ENCODE measurements around the gene MEGF6. TPM values are rescaled to one million over a fixed set of nuclear protein-coding genes. Genes with fewer than 3 reads are reported as not detected.

Gene MEGF6
- total RNA-seq, 1 donor from 2014 or later = 64.7 TPM

- TF ChIP-seq, protein P1, sequence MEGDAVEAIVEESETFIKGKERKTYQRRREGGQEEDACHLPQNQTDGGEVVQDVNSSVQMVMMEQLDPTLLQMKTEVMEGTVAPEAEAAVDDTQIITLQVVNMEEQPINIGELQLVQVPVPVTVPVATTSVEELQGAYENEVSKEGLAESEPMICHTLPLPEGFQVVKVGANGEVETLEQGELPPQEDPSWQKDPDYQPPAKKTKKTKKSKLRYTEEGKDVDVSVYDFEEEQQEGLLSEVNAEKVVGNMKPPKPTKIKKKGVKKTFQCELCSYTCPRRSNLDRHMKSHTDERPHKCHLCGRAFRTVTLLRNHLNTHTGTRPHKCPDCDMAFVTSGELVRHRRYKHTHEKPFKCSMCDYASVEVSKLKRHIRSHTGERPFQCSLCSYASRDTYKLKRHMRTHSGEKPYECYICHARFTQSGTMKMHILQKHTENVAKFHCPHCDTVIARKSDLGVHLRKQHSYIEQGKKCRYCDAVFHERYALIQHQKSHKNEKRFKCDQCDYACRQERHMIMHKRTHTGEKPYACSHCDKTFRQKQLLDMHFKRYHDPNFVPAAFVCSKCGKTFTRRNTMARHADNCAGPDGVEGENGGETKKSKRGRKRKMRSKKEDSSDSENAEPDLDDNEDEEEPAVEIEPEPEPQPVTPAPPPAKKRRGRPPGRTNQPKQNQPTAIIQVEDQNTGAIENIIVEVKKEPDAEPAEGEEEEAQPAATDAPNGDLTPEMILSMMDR (IDR thresholded peaks at IDR 0.05; ENCODE audit: partially characterized antibody, unreplicated experiment) = no peak
- Mint-ChIP-seq H3K27ac (ENCODE audit: unreplicated experiment) (no peak overlapping the region), H3K9me3 (ENCODE audit: unreplicated experiment) (no peaks in the 10 kb centered on the region), H3K36me3 (ENCODE audit: unreplicated experiment) (no peaks in the 10 kb centered on the region), H3K4me3 (ENCODE audit: unreplicated experiment) (no peak overlapping the region), H3K4me1 (ENCODE audit: low read depth, unreplicated experiment) (peaks cover 22% of the 10 kb centered on the region), H3K27me3 (ENCODE audit: unreplicated experiment) (peaks cover 2% of the 10 kb centered on the region)
- no peak for DNase-seq
Measured at GRCh38 chr1:3455670-3456448, 155.4 kb downstream of the MEGF6 start.

DNA sequence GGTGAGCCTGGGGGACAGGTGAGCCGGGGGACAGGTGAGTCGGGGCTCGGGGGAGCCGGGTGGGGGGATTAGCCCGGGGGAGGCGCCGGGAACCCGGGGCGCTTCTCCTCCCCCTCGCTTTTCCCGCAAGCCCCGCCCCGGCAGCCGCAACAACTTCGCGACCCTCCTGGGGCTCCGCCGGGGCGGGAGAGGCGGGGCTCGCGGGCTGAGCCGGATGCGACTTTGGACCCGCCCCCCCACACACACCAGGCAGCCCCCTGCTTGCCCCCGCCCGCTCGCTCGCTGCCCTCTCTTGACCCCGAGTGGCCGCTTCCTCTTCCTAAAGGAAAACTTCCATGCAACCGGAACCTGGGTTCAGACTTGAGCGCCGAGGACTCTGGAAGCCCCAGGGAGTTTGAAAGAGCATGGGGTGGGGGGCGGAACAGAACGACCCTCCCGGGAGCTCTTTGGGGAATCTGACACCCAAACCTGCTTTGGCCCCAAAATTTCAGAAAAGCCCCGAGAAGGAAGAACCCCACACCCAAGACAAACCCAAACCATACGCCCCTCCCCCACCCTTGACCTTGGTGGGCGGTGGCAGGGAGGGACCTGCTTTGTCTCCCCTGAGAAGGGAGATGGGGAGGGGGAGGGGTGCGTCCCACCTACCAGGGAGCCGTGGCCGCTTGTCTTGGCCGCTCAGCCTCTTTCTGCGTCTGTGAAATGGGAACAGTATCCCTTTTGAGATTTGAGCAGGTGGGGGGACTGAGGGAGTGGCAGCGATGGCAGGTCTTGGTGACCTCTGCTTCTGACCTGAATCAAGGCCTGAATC lies 156.3 kb downstream of the MEGF6 start:
- H3K4me3 Mint-ChIP-seq (ENCODE audit: unreplicated experiment) = peak overlapping the region; percentile 55
- no peak overlapping the region for H3K27ac Mint-ChIP-seq (ENCODE audit: unreplicated experiment)
- no peaks in the 10 kb centered on the region for H3K9me3 Mint-ChIP-seq (ENCODE audit: unreplicated experiment)
- peaks cover 16% of the 10 kb centered on the region for H3K4me1 Mint-ChIP-seq (ENCODE audit: low read depth, unreplicated experiment)
- TF ChIP-seq, protein P1 (IDR thresholded peaks at IDR 0.05; ENCODE audit: partially characterized antibody, unreplicated experiment) = no peak
- no peaks in the 10 kb centered on the region for H3K36me3 Mint-ChIP-seq (ENCODE audit: unreplicated experiment)
- peak; percentile 60 for DNase-seq
- peaks cover 2% of the 10 kb centered on the region for H3K27me3 Mint-ChIP-seq (ENCODE audit: unreplicated experiment)

DNA sequence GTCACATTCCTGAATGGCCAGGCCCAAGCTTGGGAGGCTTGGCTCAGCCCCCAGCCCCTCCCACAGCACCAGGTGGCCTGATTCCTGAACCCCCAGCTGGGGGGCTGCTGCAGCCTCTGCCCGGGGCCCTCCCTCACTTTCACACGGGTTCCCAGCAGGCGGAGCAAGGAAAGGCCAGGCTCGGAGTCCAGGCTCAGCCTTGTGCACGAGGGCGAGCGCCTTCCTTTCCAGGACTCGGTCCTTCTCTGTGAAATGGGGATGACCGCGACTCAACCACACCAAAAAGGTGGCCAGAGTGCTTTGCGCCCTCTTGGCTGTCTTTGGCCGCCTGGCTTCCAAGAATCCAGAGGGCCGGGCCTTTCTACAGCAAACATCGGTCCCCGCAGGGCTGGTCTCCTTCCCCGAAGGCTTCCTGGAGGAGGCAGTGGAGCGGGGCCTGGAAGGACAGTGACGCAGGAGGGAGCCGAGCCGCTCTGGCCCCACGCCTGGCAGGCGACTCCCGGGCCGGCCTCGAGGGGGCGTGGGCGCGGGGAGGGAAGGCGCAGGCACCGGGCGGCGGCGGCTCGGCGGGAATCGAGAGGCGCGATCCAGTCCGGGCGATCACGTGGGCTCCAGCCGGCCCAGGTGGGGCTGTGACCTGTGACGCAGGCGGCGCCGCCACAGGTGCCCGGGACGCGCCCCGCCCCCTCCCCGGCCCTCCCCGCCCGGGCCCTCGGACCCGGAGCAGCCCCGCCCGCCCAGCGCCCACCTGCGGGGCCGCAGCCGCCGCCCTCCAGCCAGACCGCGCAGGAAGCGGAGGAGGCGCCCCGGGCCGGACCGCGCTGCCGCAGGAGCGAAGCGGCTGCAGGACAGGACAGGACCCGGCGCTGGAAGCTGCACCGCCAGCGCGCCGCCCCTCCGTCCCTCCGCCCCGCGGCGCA lies 157.2 kb downstream of the MEGF6 start, which contains the start of gene ARHGEF16:
TSS of gene ARHGEF16 (plus strand) at position 775 of the 920 bp plus-strand sequence. CDS start 8,420 bp downstream, outside the sequence.
- no peak within 1 kb of the TSS for H3K27ac Mint-ChIP-seq (ENCODE audit: unreplicated experiment)
- H3K9me3 Mint-ChIP-seq (ENCODE audit: unreplicated experiment) = no peaks in the 10 kb centered on the region
- peaks cover 13% of the 10 kb centered on the region for H3K4me1 Mint-ChIP-seq (ENCODE audit: low read depth, unreplicated experiment)
- H3K36me3 Mint-ChIP-seq (ENCODE audit: unreplicated experiment) = no peaks in the 10 kb centered on the region
- DNase-seq = peak; percentile 72
- TF ChIP-seq, protein P1 (IDR thresholded peaks at IDR 0.05; ENCODE audit: partially characterized antibody, unreplicated experiment) = peak; percentile 51
- peaks cover 3% of the 10 kb centered on the region for H3K27me3 Mint-ChIP-seq (ENCODE audit: unreplicated experiment)
- H3K4me3 Mint-ChIP-seq (ENCODE audit: unreplicated experiment) = peak within 1 kb of the TSS; percentile 55

- Mint-ChIP-seq H3K4me1 (ENCODE audit: low read depth, unreplicated experiment) (peaks cover 6% of the 10 kb centered on the region), H3K4me3 (ENCODE audit: unreplicated experiment) (no peak overlapping the region), H3K36me3 (ENCODE audit: unreplicated experiment) (no peaks in the 10 kb centered on the region), H3K27ac (ENCODE audit: unreplicated experiment) (no peak overlapping the region), H3K27me3 (ENCODE audit: unreplicated experiment) (peaks cover 3% of the 10 kb centered on the region), H3K9me3 (ENCODE audit: unreplicated experiment) (no peaks in the 10 kb centered on the region)
- TF ChIP-seq, protein P1 (IDR thresholded peaks at IDR 0.05; ENCODE audit: partially characterized antibody, unreplicated experiment) = peak; percentile 90
- peak; percentile 89 for DNase-seq
Measured at GRCh38 chr1:3453203-3453761, 158.0 kb downstream of the MEGF6 start.
